ENCODE measurements around the gene KLHL7. TPM values are rescaled to one million over a fixed set of nuclear protein-coding genes. Genes with fewer than 3 reads are reported as not detected.

KLHL7 gene
- total RNA-seq, 4 donors from 2014 or later = 21.3 to 45.9 (median 27.6) TPM

- Histone ChIP-seq H3K36me3 (no peaks in the 10 kb centered on the region), H3K27ac (no peak overlapping the region), H3K4me1 (peaks cover 0 to 6% (median 0%) of the 10 kb centered on the region in 3 donors), H3K9me3 (no peaks in the 10 kb centered on the region), H3K4me3 (no peak overlapping the region), H3K27me3 (no peaks in the 10 kb centered on the region)
- TF ChIP-seq POLR2AphosphoS5 (IDR thresholded peaks at IDR 0.05) = no peak
- no peak for TF ChIP-seq EP300 (IDR thresholded peaks at IDR 0.05)
- no peak for TF ChIP-seq POLR2A (IDR thresholded peaks at IDR 0.05)
- TF ChIP-seq CTCF (IDR thresholded peaks at IDR 0.05) = no peak
- WGBS, 2 donors (ENCODE audit: low coverage in 1 of 2) = 15 to 30% methylated on average over 3 of the region's 3 CpGs
- no peak for ATAC-seq
These were observed 28.8 kb upstream of the KLHL7 start for GRCh38 chr7:23076772-23077171.

- whole genome bisulfite sequencing, 2 donors (ENCODE audit: low coverage in 1 of 2) = 43% methylated on average over 4 of the region's 4 CpGs
- no peak for ATAC-seq
- TF ChIP-seq POLR2AphosphoS5 (IDR thresholded peaks at IDR 0.05) (no peak), EP300 (IDR thresholded peaks at IDR 0.05) (no peak), CTCF (IDR thresholded peaks at IDR 0.05) (no peak), POLR2A (IDR thresholded peaks at IDR 0.05) (no peak)
These were observed 12.5 kb upstream of the KLHL7 start for GRCh38 chr7:23093111-23093510.

GRCh38 chr7:23093546-23093945 is 12.0 kb upstream of the KLHL7 start:
- TF ChIP-seq POLR2AphosphoS5 (IDR thresholded peaks at IDR 0.05) = no peak
- Histone ChIP-seq H3K27me3 (no peaks in the 10 kb centered on the region), H3K27ac (no peak overlapping the region), H3K36me3 (no peaks in the 10 kb centered on the region), H3K4me3 (no peak overlapping the region), H3K9me3 (peaks cover 0 to 7% (median 0%) of the 10 kb centered on the region in 3 donors), H3K4me1 (no peaks in the 10 kb centered on the region)
- no peak for ATAC-seq
- 67 to 75% methylated on average over 1 of the region's 1 CpG for WGBS, 2 donors (ENCODE audit: low coverage in 1 of 2)

More at GRCh38 chr7:23093111-23093510, 12.5 kb upstream of the KLHL7 start:
- Histone ChIP-seq H3K27ac (no peak overlapping the region), H3K4me1 (no peaks in the 10 kb centered on the region), H3K36me3 (no peaks in the 10 kb centered on the region), H3K4me3 (no peak overlapping the region), H3K9me3 (peaks cover 0 to 7% (median 0%) of the 10 kb centered on the region in 3 donors), H3K27me3 (no peaks in the 10 kb centered on the region)

GRCh38 chr7:23096518-23097290 is 8.9 kb upstream of the KLHL7 start:
- Histone ChIP-seq H3K4me3 (no peak overlapping the region), H3K27ac (no peak overlapping the region), H3K4me1 (no peaks in the 10 kb centered on the region), H3K36me3 (no peaks in the 10 kb centered on the region), H3K27me3 (no peaks in the 10 kb centered on the region), H3K9me3 (peaks cover 0 to 7% (median 0%) of the 10 kb centered on the region in 3 donors)
- no peak for ATAC-seq
- WGBS, 2 donors (ENCODE audit: low coverage in 1 of 2) = no CpG with 5 or more reads among the region's 2 CpGs
- TF ChIP-seq EP300 (IDR thresholded peaks at IDR 0.05) (no peak), CTCF (IDR thresholded peaks at IDR 0.05) (no peak), POLR2A (IDR thresholded peaks at IDR 0.05) (no peak), POLR2AphosphoS5 (IDR thresholded peaks at IDR 0.05) (no peak)

GRCh38 chr7:23098029-23098428 is 7.6 kb upstream of the KLHL7 start:
- WGBS, 2 donors (ENCODE audit: low coverage in 1 of 2) = 100% methylated on average over 3 of the region's 9 CpGs; no CpG with 5 or more reads in 1 of the 2 donors

More at GRCh38 chr7:23098029-23098428, 7.6 kb upstream of the KLHL7 start:
- Histone ChIP-seq H3K36me3 (peaks cover 0 to 6% of the 10 kb centered on the region in 2 donors), H3K27ac (no peak overlapping the region), H3K9me3 (peaks cover 0 to 14% (median 0%) of the 10 kb centered on the region in 3 donors), H3K4me3 (no peak overlapping the region), H3K4me1 (no peaks in the 10 kb centered on the region), H3K27me3 (no peaks in the 10 kb centered on the region)
- TF ChIP-seq CTCF (IDR thresholded peaks at IDR 0.05) = no peak
- TF ChIP-seq EP300 (IDR thresholded peaks at IDR 0.05) = no peak
- TF ChIP-seq POLR2A (IDR thresholded peaks at IDR 0.05) = no peak
- no peak for TF ChIP-seq POLR2AphosphoS5 (IDR thresholded peaks at IDR 0.05)
- no peak for ATAC-seq

Data from gastroesophageal sphincter (tissue), 4 donors.